A673 (cell line): ENCODE data around the gene NUS1.
"Not testable (repeated sequence)": the region's sequence is repeated elsewhere in the genome, so short reads cannot be mapped to it uniquely, and the experiment has no call there.

Source experiments
- EZH2 ChIP-seq: fragments of 200-600 bp; sonication (generic); IDR thresholded peaks from 2 replicates; pipeline ENCODE4 v1.6.1; 2017; ENCODE audit warnings: borderline replicate concordance, low read depth, mild to moderate bottlenecking, mixed read lengths, antibody characterized with exemption, low read length; ENCODE audit not compliant: poor library complexity, severe bottlenecking
- TF ChIP-seq, protein P1 (sequence below): fragments of 300-800, 200-600 bp; sonication (generic); conservative IDR thresholded peaks from 2 replicates; pipeline ENCODE4 v1.5.1; 2017; ENCODE audit warnings: low read depth, mild to moderate bottlenecking, antibody characterized with exemption, low read length, moderate library complexity, mixed read lengths

- not testable (repeated sequence) for TF ChIP-seq EZH2
- TF ChIP-seq, protein P1, sequence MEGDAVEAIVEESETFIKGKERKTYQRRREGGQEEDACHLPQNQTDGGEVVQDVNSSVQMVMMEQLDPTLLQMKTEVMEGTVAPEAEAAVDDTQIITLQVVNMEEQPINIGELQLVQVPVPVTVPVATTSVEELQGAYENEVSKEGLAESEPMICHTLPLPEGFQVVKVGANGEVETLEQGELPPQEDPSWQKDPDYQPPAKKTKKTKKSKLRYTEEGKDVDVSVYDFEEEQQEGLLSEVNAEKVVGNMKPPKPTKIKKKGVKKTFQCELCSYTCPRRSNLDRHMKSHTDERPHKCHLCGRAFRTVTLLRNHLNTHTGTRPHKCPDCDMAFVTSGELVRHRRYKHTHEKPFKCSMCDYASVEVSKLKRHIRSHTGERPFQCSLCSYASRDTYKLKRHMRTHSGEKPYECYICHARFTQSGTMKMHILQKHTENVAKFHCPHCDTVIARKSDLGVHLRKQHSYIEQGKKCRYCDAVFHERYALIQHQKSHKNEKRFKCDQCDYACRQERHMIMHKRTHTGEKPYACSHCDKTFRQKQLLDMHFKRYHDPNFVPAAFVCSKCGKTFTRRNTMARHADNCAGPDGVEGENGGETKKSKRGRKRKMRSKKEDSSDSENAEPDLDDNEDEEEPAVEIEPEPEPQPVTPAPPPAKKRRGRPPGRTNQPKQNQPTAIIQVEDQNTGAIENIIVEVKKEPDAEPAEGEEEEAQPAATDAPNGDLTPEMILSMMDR: not testable (repeated sequence)
Observed at GRCh38 chr6:117721520-117721919, 46.3 kb downstream of the NUS1 start.
